ENCODE data around the gene POU2F1. TPM values are rescaled to one million over a fixed set of nuclear protein-coding genes. Genes with fewer than 3 reads are reported as not detected.

Gene POU2F1
- total RNA-seq, 2 donors from 2014 or later: 7.7 to 10.9 TPM

- H3K4me3 ChIP-seq: no peak overlapping the region
- no peak for DNase-seq (ENCODE audit: low spot score)
- H3K36me3 ChIP-seq: no peaks in the 10 kb centered on the region
- TF ChIP-seq CTCF (IDR thresholded peaks at IDR 0.05): no peak
- H3K27me3 ChIP-seq: no peaks in the 10 kb centered on the region
- peaks cover 0 to 3% of the 10 kb centered on the region in 2 donors for H3K9me3 ChIP-seq
- no peaks in the 10 kb centered on the region for H3K4me1 ChIP-seq
- no peak overlapping the region for H3K27ac ChIP-seq
Observed at GRCh38 chr1:167473761-167474160, 253.1 kb downstream of the POU2F1 start.

- no peaks in the 10 kb centered on the region for H3K36me3 ChIP-seq
- no peak for TF ChIP-seq CTCF (IDR thresholded peaks at IDR 0.05)
- no peaks in the 10 kb centered on the region for H3K4me1 ChIP-seq
- no peak for DNase-seq (ENCODE audit: low spot score)
- H3K9me3 ChIP-seq: peaks cover 0 to 3% of the 10 kb centered on the region in 2 donors
- H3K4me3 ChIP-seq: no peak overlapping the region
- no peaks in the 10 kb centered on the region for H3K27me3 ChIP-seq
- H3K27ac ChIP-seq: no peak overlapping the region
Observed at GRCh38 chr1:167474191-167474641, 253.5 kb downstream of the POU2F1 start.

- Histone ChIP-seq H3K36me3 (no peaks in the 10 kb centered on the region), H3K27ac (no peak overlapping the region), H3K4me1 (no peaks in the 10 kb centered on the region), H3K9me3 (peaks cover 0 to 3% of the 10 kb centered on the region in 2 donors), H3K4me3 (no peak overlapping the region), H3K27me3 (no peaks in the 10 kb centered on the region)
- TF ChIP-seq CTCF (IDR thresholded peaks at IDR 0.05): no peak
- no peak for DNase-seq (ENCODE audit: low spot score)
Observed at GRCh38 chr1:167476061-167476460, 255.4 kb downstream of the POU2F1 start.

Other genes starting within 250 kb of the POU2F1 start
- gene ILDR2, start 245.3 kb upstream of the POU2F1 start, total RNA-seq: 10 to 100 TPM in 1 of 2 donors, 1 to 10 TPM in 1; 7.3 to 23.2 TPM
- 1 to 10 TPM; 6.7 to 8.5 TPM for gene MAEL, start 231.6 kb upstream of the POU2F1 start, total RNA-seq
- gene GPA33, start 130.5 kb upstream of the POU2F1 start, total RNA-seq: 1 to 10 TPM in 1 of 2 donors, not detected in 1; 1.5 TPM
- 100 to 1,000 TPM in 1 of 2 donors, 10 to 100 TPM in 1; 60.2 to 148 TPM for gene STYXL2, start 126.8 kb upstream of the POU2F1 start, total RNA-seq